CD4-positive, alpha-beta T cell treated with Interferon gamma for 1 hour (primary cell): Measurements from ENCODE around the gene HTR3A.
A peak's percentile ranks its signal among the peaks of the same experiment; 100 is the strongest.
"Not testable (repeated sequence)": the region's sequence is repeated elsewhere in the genome, so short reads cannot be mapped to it uniquely, and the experiment has no call there.

ENCODE experiments used
- DNase-seq: peaks from one replicate; pipeline ENCODE4 v3.0.0-alpha.2; 2020

The HTR3A gene

DNA sequence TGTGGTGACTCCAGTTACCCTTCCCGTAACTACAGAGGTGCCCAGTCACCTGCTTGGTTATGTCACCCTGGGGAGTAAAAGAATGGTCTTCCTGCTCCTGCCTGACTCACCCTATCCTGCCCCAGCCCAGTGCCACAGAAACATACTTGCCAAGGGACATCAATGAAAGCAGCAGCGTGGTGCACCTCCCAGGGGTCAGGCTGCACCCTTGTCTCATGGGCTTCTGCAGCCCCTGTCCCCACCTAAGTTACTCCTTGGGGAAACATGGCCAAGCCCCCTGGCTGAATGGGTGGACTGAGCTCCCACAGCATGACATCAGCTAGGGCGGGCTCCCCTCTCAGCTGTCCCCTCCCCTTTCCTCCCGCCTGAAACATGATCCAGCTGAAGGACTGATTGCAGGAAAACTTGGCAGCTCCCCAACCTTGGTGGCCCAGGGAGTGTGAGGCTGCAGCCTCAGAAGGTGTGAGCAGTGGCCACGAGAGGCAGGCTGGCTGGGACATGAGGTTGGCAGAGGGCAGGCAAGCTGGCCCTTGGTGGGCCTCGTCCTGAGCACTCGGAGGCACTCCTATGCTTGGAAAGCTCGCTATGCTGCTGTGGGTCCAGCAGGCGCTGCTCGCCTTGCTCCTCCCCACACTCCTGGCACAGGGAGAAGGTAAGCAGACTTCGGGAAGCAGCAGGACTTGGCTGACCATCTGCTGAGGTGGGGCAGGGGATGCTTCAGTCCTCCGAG lies at the start of gene HTR3A:
Gene HTR3A (plus strand): TSS at position 368 of the 730 bp plus-strand sequence. CDS start 218 bp downstream, at position 586.
- no peak for DNase-seq

DNA sequence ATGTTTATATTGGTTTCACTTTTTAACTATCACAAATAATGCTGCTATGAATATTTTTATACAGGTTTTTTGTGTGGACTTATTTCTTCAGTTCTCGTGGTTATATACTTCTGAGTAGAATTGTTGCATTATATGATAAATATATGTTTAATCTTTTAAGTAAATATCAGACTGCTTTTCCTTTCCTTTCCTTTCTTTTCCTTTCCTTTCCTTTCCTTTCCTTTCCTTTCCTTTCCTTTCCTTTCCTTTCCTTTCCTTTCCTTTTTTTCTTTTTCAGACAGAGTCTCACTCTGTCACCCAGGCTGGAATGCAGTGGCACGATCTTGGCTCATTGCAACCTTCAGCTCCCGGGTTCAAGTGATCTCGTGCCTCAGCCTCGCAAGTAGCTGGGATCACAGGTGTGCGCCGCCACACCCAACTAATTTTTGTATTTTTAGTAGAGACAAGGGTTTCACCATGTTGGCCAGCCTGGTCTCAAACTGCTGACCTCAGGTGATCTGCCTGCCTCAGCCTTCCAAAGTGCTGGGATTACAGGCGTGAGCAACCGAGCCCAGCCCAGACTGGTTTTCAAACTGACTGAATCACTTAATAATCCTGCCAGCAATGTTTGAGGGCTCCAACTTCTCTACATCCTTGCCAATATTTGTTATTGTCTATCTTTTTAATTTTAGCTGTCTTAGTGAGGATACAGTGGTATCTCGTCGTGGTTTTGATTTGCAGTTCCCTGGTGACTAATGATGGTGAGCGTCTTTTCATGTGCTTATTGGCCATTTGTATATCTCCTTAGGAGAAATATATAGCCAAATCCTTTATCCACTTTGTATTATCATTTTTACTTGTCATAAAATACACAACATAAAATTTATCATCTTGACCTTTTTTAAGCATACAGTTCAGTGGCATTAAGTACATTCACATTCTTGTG lies 48.4 kb upstream of the HTR3A start:
- no peak for DNase-seq

DNA sequence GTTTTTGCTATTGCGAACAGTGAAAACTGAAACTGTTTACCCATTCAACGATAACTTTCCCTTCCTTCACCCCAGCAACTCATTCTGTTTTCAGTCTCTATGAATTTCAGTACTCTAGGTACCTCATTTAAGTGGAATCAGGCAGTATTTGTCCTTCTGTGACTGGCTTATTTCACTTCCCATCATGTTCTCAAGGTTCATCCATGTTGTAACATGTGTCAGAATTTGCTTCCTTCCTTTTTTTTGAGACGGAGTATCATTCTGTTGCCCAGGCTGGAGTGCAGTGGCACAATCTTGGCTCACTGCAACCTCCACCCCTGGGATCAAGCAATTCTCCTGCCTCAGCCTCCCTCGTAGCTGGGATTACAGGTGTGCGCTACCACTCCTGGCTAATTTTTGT lies 46.6 kb upstream of the HTR3A start:
- DNase-seq = no peak

DNA sequence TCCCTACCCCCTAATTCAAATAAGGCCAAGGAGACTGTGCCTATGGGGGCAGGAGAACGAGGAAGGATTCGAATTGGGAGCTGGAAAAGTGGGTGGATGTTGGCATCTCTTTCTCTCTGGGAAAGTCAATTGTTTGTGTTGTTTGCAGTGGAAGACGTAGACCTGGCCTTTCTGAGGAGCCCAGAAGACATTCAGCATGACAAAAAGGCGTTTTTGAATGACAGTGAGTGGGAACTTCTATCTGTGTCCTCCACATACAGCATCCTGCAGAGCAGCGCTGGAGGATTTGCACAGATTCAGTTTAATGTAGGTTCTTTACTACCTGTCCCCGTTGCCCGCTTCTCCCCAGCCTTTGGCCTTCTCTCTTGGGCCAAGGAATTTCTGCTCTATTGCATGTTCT lies 42.1 kb upstream of the HTR3A start:
- no peak for DNase-seq

DNA sequence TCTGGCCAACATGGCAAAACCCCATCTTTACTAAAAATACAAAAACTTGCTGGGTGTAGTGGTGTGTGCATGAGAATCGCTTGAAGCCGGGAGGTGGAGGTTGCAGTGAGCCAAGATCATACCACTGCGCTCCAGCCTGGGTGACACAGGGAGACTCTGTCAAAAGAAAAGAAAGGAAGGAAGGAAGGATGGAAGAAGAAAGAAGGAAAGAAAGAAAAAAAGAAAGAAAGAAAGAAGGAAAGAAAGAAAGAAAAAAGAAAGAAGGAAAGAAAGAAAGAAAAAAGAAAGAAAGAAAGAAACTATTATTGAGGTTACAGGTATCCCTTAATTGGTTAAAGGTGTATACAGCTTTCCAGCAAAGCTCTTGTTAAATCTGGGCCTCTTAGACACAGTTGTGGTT lies 40.7 kb upstream of the HTR3A start:
- DNase-seq = not testable (repeated sequence)

DNA sequence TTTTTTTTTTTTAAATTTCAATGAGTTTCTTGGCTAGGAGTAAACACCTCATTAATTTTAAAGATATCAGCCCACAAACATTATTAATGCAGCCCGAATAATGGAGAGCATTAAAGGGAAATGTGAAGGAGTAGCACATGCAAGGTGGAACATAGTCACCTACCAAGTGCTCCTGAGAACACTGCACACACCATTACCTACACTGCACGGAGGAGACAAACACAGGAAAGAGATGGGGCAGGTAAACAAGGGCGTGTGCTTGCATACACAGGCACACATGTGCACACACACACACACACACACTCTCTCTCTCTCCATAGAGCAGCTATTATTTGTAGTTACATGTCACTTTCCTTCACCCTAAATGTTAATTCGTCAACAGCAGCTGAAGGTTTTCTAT lies 40.1 kb upstream of the HTR3A start:
- DNase-seq = no peak

DNA sequence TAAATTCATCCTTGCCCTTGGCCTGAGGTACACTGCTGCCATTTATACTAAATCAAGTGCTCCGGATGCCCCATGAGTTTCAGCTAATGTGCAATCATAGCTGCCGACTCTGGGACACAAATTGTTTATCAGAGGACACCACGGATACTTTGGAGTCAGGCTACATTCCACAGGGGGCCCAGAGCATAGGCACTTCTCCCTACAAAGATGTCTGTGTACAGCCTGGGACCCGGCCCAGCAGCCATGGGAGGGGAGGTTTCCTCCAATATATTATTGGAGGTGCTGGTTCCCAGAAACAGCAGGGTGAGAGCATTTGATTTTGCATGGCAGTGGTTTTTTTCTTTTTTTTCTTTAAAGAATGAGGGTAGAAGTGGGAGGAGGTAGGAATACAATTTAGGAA lies 39.0 kb upstream of the HTR3A start:
- no peak for DNase-seq

DNA sequence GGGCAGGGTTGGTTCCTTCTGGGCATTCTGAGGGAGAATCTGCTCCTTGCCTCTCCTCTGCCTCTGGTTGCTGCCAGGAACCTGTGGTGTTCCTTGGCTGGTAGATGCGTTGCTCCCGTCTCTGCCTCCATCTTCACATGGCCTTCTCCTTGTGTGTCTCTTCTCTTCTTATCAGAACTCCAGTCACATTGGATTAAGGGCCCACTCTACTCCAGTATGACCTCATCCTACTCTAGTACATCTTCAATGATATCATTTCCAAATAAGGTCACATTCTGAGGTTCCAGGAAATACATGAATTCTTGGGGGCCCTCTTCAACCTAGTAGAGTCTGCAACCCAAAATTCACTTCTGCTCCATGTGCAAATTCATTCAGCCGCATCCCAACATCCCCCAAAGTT lies 37.0 kb upstream of the HTR3A start:
- DNase-seq = no peak

DNA sequence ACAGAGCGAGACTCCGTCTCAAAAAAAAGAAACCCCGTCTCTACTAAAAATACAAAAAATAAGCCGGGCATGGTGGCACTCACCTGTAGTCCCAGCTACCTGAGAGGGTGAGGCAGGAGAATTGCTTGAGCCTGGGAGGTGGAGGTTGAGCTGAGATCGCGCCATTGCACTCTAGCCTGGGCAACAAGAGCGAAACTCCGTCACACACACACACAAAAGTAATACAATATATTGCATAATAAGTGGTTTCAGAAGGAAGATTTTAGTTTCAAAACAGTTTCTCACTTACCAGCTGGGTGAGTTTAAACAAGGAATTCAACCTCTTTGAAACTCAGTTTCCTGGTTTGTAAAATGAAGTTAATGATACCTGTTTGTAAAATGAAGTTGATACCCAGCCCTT lies 32.7 kb upstream of the HTR3A start:
- no peak for DNase-seq

DNA sequence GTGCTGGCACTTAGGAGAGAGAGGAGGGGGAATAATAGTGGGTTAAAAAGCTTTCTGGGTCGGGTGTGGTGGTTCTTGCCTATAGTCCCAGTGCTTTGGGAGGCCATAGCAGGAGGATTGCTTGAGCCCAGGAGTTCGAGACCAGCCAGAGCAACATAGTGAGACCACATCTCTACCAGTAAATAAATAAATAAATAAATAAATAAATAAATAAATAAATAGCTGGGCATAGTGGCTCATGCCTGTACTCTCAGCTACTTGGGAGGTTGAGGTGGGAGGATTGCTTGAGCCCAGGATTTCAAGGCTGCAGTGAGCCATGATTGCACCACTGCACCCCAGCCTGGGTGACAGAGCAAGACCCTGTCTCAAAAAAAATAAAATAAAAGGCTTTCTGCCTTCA lies 28.7 kb upstream of the HTR3A start:
- not testable (repeated sequence) for DNase-seq

DNA sequence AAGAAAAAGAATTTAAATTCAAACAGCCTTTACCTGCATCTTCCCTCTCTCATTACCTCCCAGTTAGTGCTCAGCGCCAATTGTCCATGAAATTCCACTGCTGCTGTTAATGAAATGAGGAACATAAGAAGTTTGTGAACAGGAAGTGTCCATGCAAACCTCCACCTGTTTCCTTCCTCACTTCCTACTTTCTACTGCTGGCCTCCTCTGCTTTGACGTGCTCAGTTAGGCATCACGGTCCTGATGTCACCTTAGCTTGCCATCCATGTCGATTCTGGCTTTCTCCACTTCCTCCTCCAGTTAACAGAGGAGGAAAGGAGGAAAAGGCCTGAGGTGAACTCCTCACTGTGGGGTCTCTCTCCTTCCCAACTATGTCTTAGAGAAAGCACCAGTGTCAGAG lies 26.9 kb upstream of the HTR3A start:
- DNase-seq = no peak

DNA sequence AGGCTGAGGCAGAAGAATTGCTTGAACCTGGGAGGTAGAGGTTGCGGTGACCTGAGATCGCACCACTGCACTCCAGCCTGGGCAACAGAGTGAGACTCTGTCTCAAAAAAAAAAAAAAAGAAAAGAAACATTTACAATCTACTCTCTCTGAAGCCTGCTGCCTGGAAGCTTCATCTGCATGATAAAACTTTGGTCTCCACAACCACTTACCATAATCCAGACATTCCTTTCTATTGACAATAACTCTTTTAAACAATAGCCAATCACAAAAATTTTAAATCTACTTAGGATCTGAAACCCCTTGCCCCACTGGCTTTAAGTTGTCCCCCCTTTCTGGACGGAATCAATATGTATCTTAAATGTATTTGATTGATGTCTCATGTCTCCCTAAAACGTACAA lies 25.0 kb upstream of the HTR3A start:
- no peak for DNase-seq

DNA sequence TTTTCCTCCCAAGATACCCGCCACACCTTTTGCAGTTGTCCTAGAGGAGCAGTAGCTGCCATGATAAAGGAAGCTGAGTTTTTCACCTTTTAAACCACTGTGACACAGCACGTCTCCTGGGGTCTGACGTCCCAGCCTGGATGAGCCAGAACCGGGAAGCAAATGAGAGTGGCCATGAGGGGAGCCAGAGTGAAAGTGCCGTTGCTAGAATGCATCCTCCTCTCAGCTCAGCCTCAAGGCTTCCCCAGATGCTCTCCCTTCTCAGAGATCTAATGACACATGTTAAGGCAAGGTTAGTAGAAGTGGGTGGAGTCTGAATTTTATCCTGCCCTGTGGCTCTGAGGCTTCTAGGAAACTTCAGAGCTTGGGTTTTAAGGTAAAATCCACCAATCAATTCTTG lies 23.4 kb upstream of the HTR3A start:
- no peak for DNase-seq

DNA sequence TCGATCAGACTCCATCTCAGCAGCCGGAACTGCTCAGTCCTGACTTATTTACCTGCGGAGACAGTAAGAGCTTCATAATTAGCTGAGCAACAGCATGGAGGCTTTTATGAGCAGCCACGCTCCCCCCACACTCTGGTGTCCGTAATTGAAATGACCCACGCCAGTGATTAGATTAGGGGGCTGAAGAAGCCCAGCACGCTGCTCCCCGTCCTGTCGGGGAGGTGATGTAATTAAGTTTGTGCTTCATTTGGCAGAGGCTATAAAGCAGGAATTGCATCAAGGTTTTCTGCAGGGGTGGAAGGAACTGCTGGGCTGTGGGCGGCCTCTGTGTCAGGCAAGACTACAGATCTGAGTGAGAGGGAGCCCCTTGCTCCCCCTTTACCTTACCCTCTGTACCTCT lies 22.8 kb upstream of the HTR3A start:
- DNase-seq = no peak

DNA sequence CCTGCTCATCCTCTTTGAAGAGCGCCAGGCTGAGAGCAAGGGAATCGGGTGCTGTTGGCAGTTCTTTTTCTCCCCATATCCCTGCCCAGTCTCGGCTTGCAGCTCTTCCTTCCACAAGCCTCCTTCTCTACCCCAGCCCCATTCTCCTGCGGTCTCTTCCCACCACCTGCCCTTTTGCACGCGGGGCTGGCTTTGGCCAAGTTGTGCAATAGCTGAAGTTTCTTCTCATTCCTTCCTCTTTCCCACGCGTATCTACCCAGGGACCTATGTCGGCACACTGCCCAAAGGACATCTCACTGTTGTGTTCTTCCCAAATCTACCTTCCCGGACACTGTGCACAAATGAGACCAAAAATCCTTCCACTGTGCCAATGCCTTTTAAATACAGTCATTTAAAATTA lies 22.3 kb upstream of the HTR3A start:
- DNase-seq = peak; percentile 6

DNA sequence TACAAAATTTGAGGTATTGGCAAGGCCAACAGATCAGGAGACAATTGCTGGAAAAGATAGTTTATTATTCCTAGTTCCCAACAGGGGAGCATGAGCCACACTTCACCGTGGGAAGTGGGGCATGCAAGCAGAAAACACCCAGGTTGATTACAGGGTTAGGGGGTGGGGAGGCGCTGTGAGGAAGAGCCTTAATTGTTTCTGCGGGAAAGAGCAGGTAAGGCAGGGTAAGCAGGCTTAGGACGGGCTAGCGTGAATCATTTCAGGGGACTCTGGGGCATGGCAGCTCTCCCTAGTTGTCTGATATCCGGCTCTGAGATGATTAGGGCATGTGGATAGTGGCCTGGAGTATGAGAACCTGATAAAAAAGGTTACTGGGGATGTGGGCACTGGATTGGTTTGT lies 20.7 kb upstream of the HTR3A start:
- DNase-seq = no peak

DNA sequence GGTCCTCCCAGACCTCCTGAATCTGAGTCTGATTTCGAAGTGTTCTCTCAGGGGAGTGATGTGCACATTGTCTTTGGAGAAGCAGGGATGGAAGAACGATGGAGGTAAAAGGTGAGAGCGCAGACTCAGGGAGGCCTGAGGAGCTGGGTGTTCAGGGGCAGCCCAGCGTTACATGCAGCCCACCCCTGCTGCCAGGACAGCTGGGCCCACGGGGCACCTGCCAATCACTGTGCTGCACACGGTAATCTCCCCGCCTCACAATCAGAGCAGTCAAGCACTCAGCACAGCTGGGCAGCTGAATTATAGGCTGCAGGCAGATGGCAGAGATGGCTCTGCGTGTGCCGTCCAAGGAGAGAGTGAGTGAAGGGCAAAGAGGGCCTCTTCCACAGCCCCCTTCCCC lies 17.9 kb upstream of the HTR3A start:
- DNase-seq = no peak

DNA sequence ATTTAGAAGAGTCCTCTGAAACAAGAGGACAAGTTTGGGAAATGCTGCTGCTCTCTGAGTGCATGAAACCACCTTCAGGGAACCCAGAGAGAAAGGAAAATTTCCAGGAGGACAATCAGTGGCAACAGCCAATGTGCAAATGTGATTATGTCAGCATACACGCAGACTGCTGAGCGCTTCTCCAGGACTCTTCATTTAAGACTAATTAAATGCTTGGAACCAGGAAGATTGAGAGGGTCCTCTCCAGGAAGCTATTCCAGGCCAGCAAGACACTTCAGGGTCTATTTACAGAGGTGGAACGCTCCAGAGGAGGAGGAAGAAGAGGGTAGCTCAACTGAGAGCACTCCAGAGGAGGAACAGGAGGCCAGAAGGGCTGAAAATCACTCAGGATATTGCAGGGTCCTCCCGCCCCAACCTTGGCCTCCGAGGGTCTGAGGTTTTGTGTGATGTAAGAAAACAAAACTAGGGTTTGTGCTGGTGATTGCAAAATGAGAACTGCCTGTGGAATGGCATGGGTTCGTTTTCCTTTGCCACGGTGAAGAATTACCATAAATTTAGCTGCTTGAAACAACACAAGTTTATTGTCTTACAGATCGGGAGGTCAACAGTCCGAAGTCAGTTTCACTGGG lies 14.1 kb upstream of the HTR3A start:
- no peak for DNase-seq

DNA sequence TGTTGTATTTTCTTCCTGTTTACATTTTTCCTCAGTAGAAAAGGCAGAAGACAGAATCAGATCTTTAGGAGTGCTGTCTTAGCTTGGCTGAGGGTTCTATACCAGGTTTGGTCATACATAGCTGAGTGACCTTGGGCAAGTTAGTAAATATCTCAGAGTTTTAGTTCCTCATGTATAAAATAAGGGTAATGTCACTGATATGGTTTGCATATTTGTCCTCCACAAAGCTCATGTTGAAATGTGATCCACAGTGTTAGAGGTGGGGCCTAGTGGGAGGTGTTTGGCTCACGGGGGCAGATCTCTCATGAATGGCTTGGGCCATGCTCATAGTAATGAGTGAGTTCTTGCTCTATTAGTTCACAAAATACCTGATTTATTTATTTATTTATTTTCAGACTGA lies 7.5 kb upstream of the HTR3A start:
- DNase-seq = no peak

DNA sequence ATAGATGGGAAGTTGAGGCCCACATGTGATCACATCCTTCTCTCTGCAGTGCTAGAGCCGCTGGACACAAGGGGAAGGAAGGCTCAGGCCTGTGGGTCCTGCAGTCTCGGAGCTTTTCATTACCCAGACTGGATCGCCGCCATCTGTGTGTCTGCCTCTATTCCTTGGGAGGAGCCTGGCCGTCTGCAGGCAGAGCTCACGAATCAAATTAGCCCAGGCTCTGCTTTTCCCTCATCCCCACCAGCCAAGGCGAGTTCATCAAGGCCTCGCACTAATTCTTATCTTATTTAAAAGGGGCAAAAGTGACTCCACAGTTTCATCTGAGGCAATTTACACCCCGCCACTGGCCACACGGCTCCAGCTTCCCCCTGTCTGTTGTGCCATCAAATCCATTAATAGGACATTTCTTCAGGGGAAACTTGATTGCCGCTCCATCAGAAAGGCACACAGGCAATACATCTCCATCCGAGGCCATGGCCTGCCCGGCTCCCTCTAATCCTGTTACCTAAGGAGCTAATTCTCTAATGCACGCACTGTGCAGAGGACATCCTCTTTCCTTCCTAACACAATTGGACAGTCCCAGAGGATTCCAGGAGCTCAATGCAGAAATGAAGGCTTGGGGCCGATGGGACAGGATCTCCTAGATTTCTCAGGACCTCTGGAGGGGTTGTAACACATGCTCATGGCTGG lies 3.3 kb upstream of the HTR3A start:
- DNase-seq = no peak

DNA sequence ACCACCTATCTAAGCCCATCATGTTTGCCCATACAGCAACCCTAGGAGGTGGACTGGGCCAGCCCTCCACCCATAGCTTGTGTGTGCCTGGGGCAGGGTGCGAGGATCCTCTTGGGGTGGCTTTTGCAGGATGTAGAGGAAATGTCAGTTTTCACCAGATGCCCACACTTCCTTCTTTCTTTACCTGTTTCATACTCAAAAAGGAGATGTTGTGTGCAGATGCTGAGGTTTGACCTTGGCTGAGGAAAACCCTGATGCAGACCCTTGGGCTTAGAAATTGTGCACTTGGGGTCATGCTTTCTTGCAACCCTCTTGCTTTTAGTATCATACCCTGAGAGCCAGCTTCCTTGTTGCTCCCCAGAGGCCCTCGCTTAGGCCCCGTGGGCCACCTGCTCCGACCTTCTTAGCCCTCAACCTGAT lies 2.2 kb downstream of the HTR3A start:
- peak; percentile 33 for DNase-seq

DNA sequence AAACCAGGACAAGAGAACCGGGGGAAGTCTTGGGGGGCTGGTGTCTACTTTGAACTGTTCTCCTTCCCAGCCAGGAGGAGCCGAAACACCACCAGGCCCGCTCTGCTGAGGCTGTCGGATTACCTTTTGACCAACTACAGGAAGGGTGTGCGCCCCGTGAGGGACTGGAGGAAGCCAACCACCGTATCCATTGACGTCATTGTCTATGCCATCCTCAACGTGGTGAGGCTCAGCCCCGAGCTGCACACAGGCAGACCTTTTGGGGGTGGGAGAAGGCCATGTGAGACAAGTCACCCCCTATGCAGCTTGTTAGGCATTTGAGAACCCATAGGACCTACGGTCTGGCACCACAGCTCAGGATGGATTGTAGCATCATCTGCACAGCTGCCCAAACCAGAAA lies 2.8 kb downstream of the HTR3A start:
- DNase-seq = peak; percentile 67

DNA sequence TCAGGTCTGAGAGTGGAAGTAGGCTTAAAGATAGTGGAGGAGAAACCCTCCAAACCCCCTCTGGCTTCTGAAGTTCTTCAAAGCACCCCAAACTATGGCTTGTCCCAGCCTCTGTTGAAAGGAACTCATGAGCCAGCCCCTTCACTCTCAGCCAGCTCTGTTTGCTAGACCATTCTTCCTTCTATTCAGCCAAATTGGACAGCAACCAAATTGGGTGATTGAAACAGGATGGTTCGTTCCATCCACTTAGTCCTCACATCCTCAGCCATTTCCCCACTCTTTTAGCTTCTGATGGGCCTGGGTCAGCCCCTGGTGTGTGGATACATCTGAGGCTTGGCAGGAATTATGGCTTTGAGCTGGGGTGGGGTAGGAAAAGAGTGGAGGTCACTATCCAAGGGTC lies 4.5 kb downstream of the HTR3A start:
- DNase-seq = no peak
